ENCODE results near the gene MVB12B.
"Not testable (repeated sequence)": the region's sequence is repeated elsewhere in the genome, so short reads cannot be mapped to it uniquely, and the experiment has no call there.

The MVB12B gene, protein sequence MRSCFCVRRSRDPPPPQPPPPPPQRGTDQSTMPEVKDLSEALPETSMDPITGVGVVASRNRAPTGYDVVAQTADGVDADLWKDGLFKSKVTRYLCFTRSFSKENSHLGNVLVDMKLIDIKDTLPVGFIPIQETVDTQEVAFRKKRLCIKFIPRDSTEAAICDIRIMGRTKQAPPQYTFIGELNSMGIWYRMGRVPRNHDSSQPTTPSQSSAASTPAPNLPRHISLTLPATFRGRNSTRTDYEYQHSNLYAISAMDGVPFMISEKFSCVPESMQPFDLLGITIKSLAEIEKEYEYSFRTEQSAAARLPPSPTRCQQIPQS
- long read RNA-seq, partial matches to known transcripts: 2 of 3 reads
- long read RNA-seq, other reads (novel, unspliced or antisense): 1 of 3 reads

DNA sequence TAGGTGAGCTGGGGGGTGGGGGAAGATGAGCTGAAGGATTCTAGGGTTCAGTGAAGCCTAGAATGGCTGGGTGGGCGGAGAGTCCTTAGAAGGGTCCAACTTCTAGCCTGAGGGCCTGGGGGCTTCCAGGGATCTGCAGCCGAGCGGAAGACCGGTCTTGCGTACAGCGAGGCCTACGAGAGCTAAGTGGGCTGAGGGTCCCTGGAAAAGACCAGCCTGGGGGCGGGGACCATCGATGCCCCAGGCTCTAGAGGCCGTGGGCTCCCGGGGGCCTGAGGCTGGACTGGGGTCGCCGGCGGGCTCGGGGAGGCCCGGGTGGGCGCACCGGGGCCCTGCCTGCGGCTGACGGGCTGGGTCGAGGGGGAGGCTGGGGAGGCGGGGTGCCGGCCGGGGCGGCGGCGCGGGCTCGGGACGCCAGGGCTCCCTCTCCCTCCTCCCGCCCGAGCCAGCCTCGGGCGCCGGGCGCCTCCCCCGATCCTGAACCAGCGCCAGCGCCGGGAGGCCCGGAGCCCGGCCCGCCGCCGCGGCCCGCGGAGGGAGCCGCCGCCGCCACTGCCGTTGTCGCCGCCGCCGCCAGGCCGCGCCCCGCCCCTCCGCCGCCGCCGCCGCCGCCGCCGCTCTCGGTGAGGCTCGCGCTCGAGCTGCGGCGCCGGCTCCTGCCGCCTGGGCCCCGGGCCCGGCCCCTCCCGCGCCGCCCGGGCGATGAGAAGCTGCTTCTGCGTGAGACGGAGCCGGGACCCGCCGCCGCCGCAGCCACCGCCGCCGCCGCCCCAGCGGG is at the start of gene MVB12B:
Gene MVB12B (plus strand): TSS at position 602 of the 778 bp plus-strand sequence. CDS start 101 bp downstream, at position 703.
- no peak within 1 kb of the TSS for H3K27ac ChIP-seq (replicated peaks)
- H3K27me3 ChIP-seq (ENCODE audit: insufficient read depth, poor library complexity, severe bottlenecking): no peaks in the 10 kb centered on the region
- H3K4me3 ChIP-seq (replicated peaks; ENCODE audit: insufficient read depth, low read length): peak within 1 kb of the TSS; percentile 36
- TF ChIP-seq CTCF (IDR thresholded peaks at IDR 0.05; ENCODE audit: insufficient read depth, low read length): no peak
- no peak for TF ChIP-seq GABPA (IDR thresholded peaks at IDR 0.05; ENCODE audit: low read depth)
- DNase-seq (ENCODE audit: low read depth in 1 of 2, low spot score in 1 of 2): no peak

DNA sequence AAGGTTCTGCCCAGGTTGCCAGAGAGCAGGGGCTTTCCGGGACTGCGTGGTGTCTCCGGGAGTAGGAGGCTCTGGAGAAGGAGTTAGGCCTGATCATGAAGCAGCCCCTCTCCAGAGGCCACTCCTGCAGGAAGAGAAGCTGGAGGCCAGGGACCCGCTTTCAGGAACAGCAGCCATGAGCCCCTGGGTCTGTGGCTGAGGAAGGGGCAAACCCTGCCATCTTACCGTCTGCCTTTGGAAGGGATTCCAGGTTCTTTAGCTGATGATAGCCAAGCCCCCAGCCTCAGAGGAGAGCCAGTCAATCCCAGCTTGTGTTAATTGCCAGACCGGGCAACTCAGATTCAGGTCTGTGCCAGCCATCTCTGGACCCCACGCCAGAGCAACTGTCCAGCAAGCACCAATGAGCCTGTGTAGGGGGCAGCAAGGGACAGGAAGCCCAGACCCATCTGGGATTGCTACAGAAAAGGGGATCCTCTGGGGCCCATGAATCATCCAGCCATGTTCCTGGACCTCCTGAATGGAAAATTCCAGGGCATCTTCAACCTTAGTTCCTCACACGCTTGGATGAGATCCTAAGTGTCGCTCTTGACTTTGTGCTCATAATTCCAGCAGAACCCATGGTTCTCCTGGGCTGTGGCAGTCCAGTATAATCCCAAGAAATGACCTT is 42.7 kb upstream of the MVB12B start:
- no peak for TF ChIP-seq SPI1 (IDR thresholded peaks at IDR 0.05; ENCODE audit: borderline replicate concordance, low read depth)
- TF ChIP-seq POLR2AphosphoS5 (IDR thresholded peaks at IDR 0.05; ENCODE audit: low read depth): no peak
- no peak for TF ChIP-seq GABPA (IDR thresholded peaks at IDR 0.05; ENCODE audit: low read depth)
- no peak for TF ChIP-seq CTCF (IDR thresholded peaks at IDR 0.05; ENCODE audit: insufficient read depth, low read length)
- TF ChIP-seq, protein P1, sequence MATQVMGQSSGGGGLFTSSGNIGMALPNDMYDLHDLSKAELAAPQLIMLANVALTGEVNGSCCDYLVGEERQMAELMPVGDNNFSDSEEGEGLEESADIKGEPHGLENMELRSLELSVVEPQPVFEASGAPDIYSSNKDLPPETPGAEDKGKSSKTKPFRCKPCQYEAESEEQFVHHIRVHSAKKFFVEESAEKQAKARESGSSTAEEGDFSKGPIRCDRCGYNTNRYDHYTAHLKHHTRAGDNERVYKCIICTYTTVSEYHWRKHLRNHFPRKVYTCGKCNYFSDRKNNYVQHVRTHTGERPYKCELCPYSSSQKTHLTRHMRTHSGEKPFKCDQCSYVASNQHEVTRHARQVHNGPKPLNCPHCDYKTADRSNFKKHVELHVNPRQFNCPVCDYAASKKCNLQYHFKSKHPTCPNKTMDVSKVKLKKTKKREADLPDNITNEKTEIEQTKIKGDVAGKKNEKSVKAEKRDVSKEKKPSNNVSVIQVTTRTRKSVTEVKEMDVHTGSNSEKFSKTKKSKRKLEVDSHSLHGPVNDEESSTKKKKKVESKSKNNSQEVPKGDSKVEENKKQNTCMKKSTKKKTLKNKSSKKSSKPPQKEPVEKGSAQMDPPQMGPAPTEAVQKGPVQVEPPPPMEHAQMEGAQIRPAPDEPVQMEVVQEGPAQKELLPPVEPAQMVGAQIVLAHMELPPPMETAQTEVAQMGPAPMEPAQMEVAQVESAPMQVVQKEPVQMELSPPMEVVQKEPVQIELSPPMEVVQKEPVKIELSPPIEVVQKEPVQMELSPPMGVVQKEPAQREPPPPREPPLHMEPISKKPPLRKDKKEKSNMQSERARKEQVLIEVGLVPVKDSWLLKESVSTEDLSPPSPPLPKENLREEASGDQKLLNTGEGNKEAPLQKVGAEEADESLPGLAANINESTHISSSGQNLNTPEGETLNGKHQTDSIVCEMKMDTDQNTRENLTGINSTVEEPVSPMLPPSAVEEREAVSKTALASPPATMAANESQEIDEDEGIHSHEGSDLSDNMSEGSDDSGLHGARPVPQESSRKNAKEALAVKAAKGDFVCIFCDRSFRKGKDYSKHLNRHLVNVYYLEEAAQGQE (IDR thresholded peaks at IDR 0.05; ENCODE audit: insufficient replicate concordance, low read depth): no peak
- no peak for DNase-seq (ENCODE audit: low read depth in 1 of 2, low spot score in 1 of 2)
- no peak overlapping the region for H3K27ac ChIP-seq (replicated peaks)
- no peaks in the 10 kb centered on the region for H3K27me3 ChIP-seq (ENCODE audit: insufficient read depth, poor library complexity, severe bottlenecking)
- no peak overlapping the region for H3K4me3 ChIP-seq (replicated peaks; ENCODE audit: insufficient read depth, low read length)

- not testable (repeated sequence) for H3K27ac ChIP-seq (replicated peaks); H3K4me3 ChIP-seq (replicated peaks; ENCODE audit: insufficient read depth, low read length); DNase-seq (ENCODE audit: low read depth in 1 of 2, low spot score in 1 of 2); H3K27me3 ChIP-seq (ENCODE audit: insufficient read depth, poor library complexity, severe bottlenecking)
Observed at GRCh38 chr9:126285652-126286051, 41.0 kb upstream of the MVB12B start.

DNA sequence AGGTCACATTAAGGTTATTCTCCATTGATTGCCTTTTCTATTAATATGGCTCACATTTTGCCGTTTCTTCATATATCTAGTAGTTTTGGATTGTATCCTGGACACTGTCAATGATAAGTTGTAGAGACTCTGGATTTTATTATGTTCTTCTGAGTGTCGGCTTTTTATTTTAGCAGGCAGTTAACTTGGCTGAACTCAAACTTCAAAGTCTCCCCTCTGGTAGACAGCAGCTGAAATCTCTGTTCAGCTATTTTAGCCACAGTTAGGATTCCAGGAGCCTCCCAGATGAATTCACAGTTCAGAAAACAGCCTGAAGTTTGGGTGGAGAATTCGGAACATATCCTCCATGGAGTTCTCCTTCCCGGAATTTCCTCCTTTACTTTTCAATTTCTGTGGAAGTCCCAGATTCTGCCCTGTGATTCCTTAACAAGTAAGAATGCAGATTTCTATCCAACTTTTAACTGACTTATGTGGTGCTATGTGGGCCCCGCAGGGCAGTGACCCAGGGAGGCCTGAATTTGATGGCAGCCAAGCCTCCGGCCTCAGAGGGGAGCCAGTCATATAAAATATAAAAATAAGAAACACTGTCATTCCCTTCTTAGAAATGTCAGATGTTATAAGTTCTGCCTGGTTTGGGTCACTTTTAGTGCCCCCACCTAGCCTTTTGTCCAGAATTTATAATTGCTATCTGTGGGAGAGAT is 39.3 kb upstream of the MVB12B start:
- Histone ChIP-seq H3K27me3 (ENCODE audit: insufficient read depth, poor library complexity, severe bottlenecking) (no peaks in the 10 kb centered on the region), H3K4me3 (replicated peaks; ENCODE audit: insufficient read depth, low read length) (no peak overlapping the region), H3K27ac (replicated peaks) (no peak overlapping the region)
- TF ChIP-seq CTCF (IDR thresholded peaks at IDR 0.05; ENCODE audit: insufficient read depth, low read length) (no peak), GABPA (IDR thresholded peaks at IDR 0.05; ENCODE audit: low read depth) (no peak), POLR2AphosphoS5 (IDR thresholded peaks at IDR 0.05; ENCODE audit: low read depth) (no peak), SPI1 (IDR thresholded peaks at IDR 0.05; ENCODE audit: borderline replicate concordance, low read depth) (no peak)
- TF ChIP-seq, protein P1 (IDR thresholded peaks at IDR 0.05; ENCODE audit: insufficient replicate concordance, low read depth): no peak
- no peak for DNase-seq (ENCODE audit: low read depth in 1 of 2, low spot score in 1 of 2)
